GM21737 (cell line): ENCODE measurements around the gene RANBP3.
"Not testable (repeated sequence)": the region's sequence is repeated elsewhere in the genome, so short reads cannot be mapped to it uniquely, and the experiment has no call there.

Experiments used
- ATAC-seq: cut with Tn5 transposase; IDR thresholded peaks from one replicate; pipeline ENCODE4 v1.9.1; 2021; ENCODE audit warnings: mild to moderate bottlenecking, moderate library complexity; ENCODE audit not compliant: unreplicated experiment

RANBP3 gene

GRCh38 chr19:5988517-5989387 lies 10.8 kb upstream of the RANBP3 start:
- no peak for ATAC-seq

DNA sequence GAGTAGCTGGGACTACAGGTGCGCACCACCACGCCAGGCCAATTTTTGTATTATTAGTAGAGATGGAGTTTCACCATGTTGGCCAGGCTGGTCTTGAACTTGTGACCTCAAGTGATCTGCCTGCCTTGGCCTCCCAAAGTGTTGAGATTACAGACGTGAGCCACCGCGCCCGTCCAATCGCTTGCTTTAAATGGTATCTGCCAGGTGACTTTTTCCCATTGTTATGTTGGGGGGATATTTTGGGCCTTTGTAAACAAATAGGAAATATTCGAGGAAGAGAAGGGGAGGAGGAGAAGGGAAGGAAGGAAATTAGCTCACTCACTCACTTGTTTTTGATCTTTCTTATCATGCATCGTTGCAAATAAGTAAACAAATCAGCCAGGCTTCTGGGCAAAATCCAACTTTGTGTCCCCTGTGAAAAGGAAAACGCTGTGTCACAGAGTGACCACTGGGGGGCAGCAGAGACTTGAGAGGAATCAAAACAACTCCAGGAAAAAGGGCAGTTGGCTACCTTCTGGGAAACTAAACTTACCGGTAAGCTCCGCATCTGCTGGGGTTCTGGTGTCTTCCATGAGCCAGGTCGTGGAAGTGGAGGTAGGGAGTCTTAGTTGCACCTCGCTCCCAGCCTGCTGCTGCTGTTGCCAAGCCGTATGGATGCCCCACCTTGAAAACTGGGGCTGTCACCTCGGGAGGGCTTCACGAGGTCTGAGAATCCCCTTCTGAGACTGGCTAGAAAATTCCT lies 9.3 kb upstream of the RANBP3 start:
- ATAC-seq: no peak

DNA sequence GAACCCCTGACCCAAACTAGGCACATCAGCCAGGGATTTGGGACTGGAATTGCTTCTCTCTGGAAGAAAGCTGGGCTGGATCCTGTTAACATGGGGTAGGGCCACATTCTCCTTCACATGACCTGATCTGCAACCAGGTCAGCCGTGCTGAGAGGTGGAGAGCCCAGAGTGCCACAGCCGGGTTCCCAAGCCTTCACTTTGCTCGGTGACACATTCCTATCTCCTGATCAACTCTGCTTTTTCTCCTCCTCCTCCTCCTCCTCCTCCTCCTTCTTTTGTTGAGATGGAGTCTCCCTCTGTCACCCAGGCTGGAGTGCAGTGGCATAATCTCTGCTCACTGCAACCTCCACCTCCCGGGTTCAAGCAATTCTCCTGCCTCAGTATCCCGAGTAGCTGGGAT lies 7.9 kb upstream of the RANBP3 start:
- not testable (repeated sequence) for ATAC-seq

GRCh38 chr19:5985098-5985783 lies 7.3 kb upstream of the RANBP3 start:
- ATAC-seq: no peak

- ATAC-seq: no peak
Observed at GRCh38 chr19:5984600-5984999, 6.7 kb upstream of the RANBP3 start.

- no peak for ATAC-seq
Observed at GRCh38 chr19:5983367-5983955, 5.5 kb upstream of the RANBP3 start.

DNA sequence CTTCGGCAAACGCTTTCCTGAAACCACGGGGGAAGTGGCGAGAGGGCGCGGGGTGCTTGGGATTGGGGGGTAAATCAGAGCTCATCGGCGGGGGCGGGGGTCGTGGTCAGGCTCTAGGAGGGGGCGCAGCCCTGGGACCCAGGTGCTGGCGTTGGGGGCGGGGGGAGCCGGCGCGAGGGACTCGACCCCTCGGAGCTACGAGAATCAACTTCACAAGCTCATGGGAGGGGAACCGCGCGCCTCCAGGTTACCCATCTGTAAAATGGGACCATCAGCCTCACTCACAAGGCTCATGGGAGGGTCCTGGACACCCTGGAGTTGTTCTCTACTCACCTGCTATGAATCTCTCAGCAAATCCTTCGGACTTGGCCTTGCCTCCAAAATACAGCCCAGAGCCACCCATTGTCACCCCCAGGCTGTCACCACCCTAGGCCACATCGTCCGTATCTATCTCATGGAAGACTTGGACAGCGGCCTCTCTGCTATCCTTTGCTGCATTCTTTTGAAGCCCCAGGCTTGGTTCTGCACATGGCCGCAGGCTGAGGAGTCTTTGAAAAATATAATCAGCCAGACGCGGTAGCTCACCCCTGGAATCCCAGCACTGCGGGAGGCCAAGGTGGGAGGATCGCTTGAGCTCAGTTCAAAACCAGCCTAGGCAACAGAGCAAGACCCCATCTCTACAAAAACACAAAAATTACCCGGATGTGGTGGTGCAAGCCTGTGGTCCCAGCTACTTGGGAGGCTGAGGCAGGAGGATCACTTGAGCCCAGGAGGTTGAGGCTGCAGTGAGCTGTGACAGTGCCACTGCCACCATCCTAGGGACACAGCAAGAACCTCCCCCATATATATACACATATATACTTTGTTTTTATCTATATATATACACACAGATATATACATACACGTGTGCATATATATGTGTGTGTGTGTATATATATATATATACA lies 939 bp upstream of the RANBP3 start:
- no peak for ATAC-seq

- peak; percentile 8 for ATAC-seq
Observed at GRCh38 chr19:5977222-5977784, 637 bp downstream of the RANBP3 start.

DNA sequence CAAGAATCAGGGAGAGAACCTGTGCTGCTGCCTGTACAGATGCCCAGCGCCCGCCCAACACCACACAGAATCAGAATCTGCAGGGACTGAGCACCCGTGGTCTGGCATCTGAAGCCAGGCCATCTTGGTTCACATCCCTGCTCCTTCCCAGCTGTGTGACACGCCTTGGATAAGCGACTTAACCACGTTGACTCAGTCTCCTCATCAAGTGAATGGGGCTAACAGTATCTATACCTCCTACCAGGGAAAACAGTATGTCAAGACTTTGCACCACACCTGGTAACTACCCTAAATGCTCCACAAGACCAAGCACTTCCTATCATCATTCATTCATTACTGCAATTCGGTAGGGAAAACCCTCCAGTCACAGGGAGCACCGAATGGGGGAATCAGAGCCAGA lies 1.2 kb downstream of the RANBP3 start:
- ATAC-seq: no peak

- no peak for ATAC-seq
Observed at GRCh38 chr19:5975388-5975728, 2.6 kb downstream of the RANBP3 start.

DNA sequence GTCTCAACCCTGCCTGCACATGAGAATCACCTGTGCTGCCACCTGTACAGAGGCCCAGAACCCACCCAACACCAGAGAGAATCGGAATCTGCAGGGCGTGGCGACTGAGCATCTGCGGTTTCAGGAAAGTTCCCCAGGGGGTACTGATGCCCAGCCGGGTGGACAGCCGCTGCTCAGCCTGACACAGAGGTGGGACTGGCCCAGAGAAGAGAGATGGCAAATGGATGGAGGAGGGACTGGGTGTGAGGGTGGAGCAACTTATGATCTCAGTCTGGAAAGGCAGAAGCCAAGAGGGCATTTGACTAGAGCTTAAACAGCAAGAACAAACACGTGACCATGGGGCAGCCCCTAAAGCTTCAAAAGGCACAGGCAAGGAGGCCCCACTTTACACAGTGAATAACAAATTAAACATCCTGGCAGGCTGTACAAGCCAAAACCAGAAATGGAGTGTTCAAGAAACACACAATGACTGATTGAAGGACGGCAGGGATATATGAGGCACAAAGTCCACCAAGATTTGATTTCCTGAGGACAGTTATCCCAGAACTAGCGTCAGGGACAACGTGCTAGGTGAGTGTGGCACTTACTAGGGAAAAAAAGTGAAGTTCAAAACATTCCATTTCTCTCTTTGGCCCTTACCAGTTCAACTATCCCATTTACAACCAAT lies 3.1 kb downstream of the RANBP3 start:
- ATAC-seq: no peak

DNA sequence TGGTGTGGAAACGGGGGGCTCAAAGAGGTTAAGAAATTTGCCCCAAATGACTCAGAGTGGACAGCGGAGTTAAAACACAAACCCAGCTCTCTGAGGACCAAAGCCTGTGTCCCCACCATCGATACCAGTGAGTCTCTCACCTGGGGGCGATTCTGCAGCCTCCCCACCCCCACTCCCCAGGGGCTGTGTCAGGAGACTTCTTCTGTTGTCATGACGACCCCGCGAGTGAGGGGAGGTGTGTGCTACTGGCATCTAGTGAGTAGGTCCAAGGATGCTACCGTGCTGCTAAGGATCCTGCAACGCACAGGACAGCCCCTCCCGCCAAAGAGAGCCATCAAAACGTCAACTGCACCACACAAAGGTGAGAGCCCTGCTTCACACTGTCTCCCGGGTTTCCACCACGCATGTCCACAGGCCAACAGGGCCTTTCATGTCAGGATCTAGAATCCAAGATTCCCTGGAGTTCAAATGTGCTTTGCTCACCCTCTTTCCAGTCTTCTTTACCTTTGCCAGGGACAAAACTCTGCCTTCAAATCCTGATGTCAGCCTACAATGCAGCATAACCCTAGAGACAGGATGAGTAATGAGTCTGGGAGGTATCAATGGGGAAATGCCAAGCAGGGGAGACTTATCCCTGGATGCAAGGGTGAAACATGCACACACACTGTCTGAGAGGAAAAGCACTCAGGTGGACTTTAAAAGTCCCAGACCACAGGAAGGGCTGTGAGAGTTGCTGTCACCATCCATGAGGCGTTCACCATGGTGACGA lies 3.9 kb downstream of the RANBP3 start:
- no peak for ATAC-seq

GRCh38 chr19:5973376-5973775 lies 4.6 kb downstream of the RANBP3 start:
- ATAC-seq: no peak

DNA sequence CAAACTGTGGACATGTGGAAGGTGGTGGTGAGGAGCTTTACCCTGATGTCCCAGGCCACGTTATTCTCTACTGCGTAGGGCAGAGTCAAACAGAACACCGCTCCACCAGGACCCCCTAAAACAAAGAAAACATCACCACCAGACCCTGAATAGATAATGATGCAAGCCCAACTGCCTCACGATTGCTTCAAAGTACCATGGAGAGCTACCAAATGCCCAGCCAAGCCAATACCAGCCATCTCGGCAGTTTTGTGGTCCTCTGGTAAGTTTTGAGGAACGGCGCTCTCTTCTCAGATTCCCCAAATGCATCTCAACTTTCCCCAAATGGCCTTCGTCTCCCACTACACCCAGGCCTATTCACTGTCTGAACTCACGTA lies 5.6 kb downstream of the RANBP3 start:
- ATAC-seq: no peak

DNA sequence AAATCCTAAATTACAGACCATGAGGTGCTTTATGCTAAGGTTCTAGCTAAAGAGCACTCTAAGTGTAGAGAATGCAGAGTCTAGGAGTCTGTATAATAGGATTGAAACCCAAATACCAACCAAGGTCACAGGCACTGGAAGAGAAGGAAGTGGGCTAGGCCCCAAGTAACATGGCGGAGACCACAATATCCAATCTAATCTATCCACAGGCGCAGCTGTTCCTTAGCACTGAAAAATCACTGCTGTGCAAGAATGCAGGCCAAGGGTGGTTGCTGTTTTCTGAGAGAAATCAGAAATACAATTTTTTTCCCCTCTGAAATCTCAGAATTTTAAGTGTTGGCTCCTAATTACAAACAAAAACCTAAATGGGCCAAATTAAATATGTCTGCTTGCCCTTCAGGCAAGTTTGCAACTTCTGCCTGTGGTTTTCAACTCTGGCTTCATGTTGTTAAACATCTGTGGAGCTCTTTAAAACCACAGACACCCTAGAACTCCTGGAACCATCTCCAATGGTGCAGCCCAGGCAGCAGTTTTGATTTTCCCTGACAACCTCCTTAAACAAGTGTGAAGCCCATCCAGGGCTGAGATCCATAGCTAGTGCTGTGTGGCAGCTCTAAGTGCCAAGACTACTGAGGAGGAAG lies 6.1 kb downstream of the RANBP3 start:
- no peak for ATAC-seq

GRCh38 chr19:5969476-5969875 lies 8.5 kb downstream of the RANBP3 start:
- ATAC-seq: no peak

DNA sequence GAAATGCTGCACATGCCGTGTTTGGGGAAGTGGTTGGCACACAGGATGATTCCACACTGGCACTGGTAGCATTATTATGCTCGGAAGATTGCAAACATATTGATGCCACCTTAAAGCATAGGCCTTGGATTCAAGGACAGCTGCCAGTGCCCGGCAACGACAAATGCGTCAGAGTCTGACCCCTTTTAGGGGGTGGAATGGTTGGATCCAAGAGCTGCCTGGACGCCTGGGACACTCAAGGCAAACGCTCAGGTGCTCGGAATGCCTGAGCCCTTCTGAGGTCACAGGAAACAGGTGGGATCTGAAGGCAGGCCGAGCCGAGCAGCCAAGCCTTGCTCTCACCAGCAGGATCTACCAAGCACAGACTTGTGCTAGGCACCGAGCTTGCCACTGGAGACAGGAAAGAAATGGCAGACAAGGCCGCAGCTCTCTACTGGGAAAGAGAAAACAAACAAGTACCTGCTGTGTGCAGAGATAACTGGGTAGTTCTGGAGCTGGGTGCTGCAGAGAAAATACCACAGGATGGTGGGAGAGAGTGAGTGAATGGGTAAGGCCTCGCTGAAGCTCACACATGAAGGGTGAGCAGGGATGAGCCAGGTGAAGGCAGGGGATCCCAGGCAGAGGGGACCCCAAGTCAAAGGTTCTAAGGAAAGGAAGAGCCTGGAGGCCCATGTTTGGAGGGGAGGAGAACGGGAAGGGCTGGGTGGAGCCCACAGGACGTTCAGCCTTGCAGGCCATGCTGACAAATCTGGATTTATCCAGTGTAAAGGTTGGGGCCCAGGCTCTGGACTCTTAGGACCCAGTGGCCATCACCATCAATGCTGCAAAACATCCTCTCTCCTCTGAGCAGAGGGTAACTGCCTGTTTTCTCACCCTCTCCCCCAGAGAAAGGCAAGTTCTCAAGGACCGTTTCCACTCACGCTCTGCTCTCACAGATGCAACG lies 9.2 kb downstream of the RANBP3 start:
- no peak for ATAC-seq
